Activated CD8-positive, alpha-beta memory T cell treated with anti-CD3 and anti-CD28 coated beads for 1 hour (primary cell): ENCODE results near the gene ATP2B2.

ENCODE experiments used
- DNase-seq, 2 donors: peaks; one replicate each; pipeline ENCODE4 v3.0.0-alpha.2; 2020; ENCODE audit warnings: low read depth in 1 of 2; ENCODE audit errors: extremely low read depth in 1 of 2

The ATP2B2 gene

GRCh38 chr3:10286596-10287295 lies 218.6 kb downstream of the ATP2B2 start:
- peak in 1 of 2 donors; percentile 9 for DNase-seq

- no peak for DNase-seq
Measured at GRCh38 chr3:10286133-10286524, 219.3 kb downstream of the ATP2B2 start.

DNA sequence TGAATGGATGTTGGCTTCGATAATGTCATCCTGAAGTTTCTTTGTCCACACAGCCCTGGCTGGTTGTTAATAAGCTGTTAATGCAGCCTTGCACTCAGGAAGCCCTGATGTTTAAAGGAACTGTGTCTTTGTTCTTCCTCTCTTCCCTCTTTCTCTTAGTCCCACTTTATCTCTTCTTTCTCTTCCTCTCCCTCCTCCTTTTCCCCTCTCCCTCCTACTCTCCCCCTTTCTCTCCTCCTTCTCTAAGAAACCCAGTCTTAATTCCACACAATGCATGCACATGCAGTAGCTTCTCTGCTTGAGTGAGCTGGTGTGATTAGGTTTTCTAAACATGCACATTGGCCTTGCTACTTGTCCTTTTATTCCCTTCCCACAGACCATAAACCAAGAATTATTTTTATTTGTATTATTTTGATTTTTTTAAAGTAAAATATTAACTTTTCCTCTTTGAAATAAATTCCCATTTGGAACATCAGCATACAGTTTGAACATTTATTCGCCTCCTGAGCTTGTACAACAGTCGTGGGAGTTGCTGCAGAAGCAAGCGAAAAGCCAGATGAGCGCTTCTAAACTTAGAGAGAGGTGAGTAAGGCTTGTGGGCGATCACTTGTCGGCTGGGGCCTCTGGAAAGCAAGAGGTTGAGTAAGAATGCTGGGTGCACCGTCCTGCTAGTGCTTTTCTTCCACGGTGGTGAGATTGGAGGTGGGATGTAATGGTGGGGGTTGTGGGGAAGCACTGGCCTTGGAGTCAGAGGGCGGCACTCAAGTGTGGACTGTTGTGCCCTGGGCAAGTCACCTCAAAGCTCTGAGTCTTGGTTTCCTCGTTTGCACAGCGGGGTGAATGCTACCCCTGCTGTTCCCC lies 219.9 kb downstream of the ATP2B2 start:
- DNase-seq = no peak

DNA sequence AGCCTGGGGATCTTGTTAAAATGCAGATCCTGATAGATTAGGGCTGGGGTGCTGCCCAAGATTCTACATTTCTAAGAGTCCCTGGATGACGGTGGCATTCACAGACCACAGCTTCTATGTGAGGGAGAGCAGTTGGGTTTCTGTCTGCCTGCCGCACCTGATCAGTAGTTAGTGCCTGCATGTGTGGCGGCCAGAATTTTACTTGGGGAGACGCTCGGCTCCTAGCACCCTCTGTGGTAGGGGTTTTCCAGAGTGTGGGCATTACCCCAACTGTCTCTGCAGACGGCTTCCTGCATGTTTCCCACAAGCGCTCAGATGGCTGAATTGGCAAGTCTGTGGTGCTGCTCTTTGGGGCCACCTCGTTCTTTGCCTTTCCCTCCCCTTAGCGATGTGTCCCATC lies 220.9 kb downstream of the ATP2B2 start:
- DNase-seq = no peak

GRCh38 chr3:10283638-10284037 lies 221.7 kb downstream of the ATP2B2 start:
- DNase-seq = no peak

DNA sequence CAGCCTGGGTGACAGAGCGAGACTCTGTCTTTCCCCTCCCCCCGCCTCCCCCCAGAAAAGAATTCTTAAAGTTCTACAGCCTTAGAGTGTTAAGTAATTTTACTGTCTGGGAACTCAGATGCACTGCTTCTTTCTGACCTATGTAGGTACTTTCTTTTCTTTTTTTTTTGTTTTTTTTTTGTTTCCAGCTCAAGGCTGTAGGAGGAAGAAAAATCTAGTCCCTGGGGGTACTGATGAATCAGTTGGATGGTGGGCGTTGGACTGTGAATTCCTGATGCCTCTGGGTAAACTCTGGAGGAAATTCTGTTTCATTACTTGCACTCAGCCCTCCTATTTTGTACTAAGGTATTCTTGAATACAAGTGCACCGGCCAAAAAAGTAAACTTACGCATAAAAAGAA lies 223.4 kb downstream of the ATP2B2 start:
- DNase-seq = no peak

DNA sequence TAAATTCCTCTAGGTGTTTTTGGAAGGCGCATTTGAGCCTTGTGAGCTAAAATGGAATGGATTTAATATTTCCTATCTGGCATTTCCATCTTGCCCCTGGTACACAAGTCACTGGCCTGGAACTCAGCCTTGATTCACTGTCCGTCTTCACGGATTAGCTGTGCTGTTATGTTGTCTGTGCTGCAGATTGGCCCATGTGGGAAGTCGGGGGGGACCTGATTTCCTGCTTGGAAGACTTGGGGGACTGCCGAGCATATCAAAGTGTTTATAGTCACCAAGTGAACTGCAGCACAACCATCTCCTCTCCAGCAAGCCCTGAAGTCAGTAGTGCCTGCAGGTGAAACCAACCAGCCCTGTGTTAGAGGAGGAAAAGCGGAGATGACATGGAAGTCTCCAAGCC lies 224.8 kb downstream of the ATP2B2 start:
- no peak for DNase-seq

GRCh38 chr3:10280177-10280529 lies 225.2 kb downstream of the ATP2B2 start:
- DNase-seq = no peak

DNA sequence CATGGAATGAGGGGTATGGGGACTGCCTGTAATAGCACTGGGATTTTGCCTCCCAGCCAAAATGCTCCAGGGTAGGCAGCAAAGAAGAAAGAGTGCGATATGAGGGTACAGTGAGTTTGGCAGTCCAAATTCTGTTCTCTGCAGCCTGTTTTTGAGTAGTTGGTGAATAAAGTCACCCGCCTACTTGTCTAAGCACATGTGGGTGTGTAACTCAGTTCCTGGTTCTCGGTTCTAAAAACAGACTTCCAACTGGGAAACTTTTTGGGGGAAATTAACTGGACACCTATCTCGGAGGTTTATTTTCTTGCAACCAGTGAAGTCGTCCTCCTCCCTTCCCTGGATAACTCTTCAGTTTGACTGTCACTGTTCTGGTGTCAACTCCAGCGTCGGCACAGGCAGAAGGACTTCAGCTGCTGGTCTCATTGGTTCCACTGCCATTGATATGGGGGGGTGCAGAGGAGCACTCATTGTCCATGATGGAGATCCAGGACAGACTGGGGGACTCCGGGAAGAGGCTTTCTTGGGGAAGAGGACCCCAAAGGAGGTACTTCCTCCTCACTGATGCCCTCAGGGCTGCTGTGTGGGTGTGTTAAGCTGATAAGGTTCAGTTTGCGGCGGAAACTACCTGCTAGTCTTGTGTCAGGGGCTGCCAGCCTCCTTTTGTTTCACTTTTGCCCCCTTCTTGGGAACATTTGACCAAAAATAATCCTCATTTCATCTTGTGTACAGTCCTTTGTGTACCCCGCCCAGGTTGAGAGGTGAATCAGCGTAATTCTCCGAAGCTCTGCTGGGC lies 225.8 kb downstream of the ATP2B2 start:
- no peak for DNase-seq

DNA sequence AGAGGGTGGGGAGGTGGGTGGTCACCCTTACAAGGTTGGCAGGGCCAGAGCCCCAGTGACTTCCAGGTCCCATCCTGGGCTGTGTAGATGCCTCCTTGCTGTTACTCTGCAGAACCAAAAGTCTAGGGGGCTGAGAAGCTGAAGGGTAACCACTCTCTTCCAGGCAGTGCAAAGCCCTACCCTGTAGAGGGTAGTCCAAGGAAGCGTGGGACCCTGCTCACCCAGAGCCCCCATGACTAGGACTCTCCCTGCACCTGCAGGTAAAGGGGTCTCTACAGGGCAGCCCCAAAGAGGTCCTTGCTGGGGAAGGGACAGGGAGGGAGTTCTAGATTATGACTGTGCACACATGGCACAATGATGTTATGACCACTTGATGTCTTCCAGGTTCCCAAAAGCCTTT lies 226.9 kb downstream of the ATP2B2 start:
- DNase-seq = no peak

DNA sequence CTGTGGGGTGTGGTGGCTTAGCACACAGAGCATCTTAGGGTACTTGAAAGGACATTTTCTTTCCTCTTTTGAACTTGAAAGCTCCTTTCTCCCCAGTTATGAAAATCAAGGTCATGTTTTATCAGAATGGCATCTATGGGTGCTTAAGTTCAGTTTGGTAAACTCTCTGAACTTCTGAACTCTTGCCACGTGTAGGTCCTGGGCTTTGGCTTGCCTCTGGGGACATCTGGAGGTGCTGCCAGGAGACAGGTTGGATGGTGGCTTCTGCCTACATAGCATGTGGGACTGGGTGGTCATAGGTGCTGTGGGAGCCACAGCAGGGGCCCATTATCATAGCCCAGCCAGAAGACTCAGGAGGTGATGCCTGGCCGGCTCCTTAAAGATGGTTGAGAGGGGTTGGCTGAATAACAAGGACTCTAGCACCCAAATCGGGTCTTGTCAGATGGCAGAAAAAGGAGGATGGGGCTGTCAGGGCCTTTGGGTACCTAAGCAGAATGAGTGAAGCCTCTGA lies 228.2 kb downstream of the ATP2B2 start:
- DNase-seq = no peak

- no peak for DNase-seq
Measured at GRCh38 chr3:10274601-10275000, 230.8 kb downstream of the ATP2B2 start.
